OCI-LY7 (cell line): ENCODE results near the gene SFI1. TPM values are rescaled to one million over a fixed set of nuclear protein-coding genes. Genes with fewer than 3 reads are reported as not detected.
A peak's percentile ranks its signal among the peaks of the same experiment; 100 is the strongest.

ENCODE experiments used
- BruUV-seq: library from RNA; stranded (reverse); fragments of 400-500 nt; replicated peaks from 2 replicates; lab custom pipeline; 2021; lab: Mats Ljungman, UMichigan
- CTCF ChIA-PET: fragments of 300-600 bp; sonication (Branson Sonifier 250); formaldehyde crosslinking; loops from one replicate; lab custom pipeline; 2022; ENCODE audit warnings: antibody characterized with exemption; ENCODE audit not compliant: unreplicated experiment; lab: Charles Lee
- POLR2A ChIA-PET: fragments of 300-600 bp; sonication (Branson Sonifier 250); formaldehyde crosslinking; loops from one replicate; lab custom pipeline; 2022; ENCODE audit warnings: antibody characterized with exemption; lab: Charles Lee
- DNase-seq: peaks from one replicate; pipeline ENCODE4 v3.0.0-alpha.2; 2015; ENCODE audit warnings: low spot score
- H2AFZ ChIP-seq: fragments of 200-600 bp; sonication (generic), shearing (Covaris generic); 2 replicates; pipeline ENCODE4 v1.6.1; 2014; ENCODE audit warnings: mild to moderate bottlenecking, antibody characterized with exemption, low read length, moderate library complexity
- H3K27ac ChIP-seq: fragments of 200-600 bp; sonication (generic); 2 replicates; pipeline ENCODE4 v1.5.1; 2014; ENCODE audit warnings: mixed run types, low read depth, mild to moderate bottlenecking, moderate library complexity, low read length, inconsistent platforms; ENCODE audit not compliant: poor library complexity, severe bottlenecking
- H3K36me3 ChIP-seq: fragments of 200-600 bp; sonication (generic); 2 replicates; pipeline ENCODE4 v1.6.1; 2014; ENCODE audit warnings: mild to moderate bottlenecking, antibody characterized with exemption, low read length, moderate library complexity, mixed read lengths; ENCODE audit not compliant: insufficient read depth
- H3K4me1 ChIP-seq: fragments of 200-600 bp; sonication (generic); 2 replicates; pipeline ENCODE4 v1.5.1; 2014; ENCODE audit warnings: mild to moderate bottlenecking, low read length; ENCODE audit not compliant: insufficient read depth, poor library complexity, severe bottlenecking
- H3K4me2 ChIP-seq: fragments of 200-600 bp; sonication (generic); 2 replicates; pipeline ENCODE4 v1.6.1; 2014; ENCODE audit warnings: mild to moderate bottlenecking, low read length
- H3K4me3 ChIP-seq: fragments of 200-600 bp; sonication (generic); 2 replicates; pipeline ENCODE4 v1.5.1; 2014; ENCODE audit warnings: mild to moderate bottlenecking, low read depth, low read length; ENCODE audit not compliant: poor library complexity, severe bottlenecking
- H3K79me2 ChIP-seq: fragments of 200-600 bp; sonication (generic); 2 replicates; pipeline ENCODE4 v1.6.1; 2016; ENCODE audit warnings: low read depth, mild to moderate bottlenecking, low read length, moderate library complexity, mixed read lengths; ENCODE audit not compliant: insufficient read depth
- H3K9me2 ChIP-seq: fragments of 200-600 bp; sonication (generic); 2 replicates; pipeline ENCODE4 v1.6.1; 2016; ENCODE audit warnings: mild to moderate bottlenecking, low read length, mixed read lengths; ENCODE audit not compliant: insufficient read depth
- H3K9me3 ChIP-seq: fragments of 200-600 bp; sonication (generic); 2 replicates; pipeline ENCODE4 v1.6.1; 2014; ENCODE audit warnings: mild to moderate bottlenecking, mixed run types, low read length, mixed read lengths
- H4K20me1 ChIP-seq: fragments of 200-600 bp; sonication (generic); 2 replicates; pipeline ENCODE4 v1.6.1; 2014; ENCODE audit warnings: mild to moderate bottlenecking, antibody characterized with exemption, low read length, moderate library complexity, mixed read lengths; ENCODE audit not compliant: insufficient read depth
- CTCF ChIP-seq: fragments of 200-600 bp; sonication (generic); conservative IDR thresholded peaks from 2 replicates; pipeline ENCODE4 v1.5.1; 2014; ENCODE audit warnings: mild to moderate bottlenecking, antibody characterized with exemption, low read length, moderate library complexity, mixed read lengths
- EZH2phosphoT487 ChIP-seq: fragments of 200-600 bp; sonication (generic); IDR thresholded peaks from 2 replicates; pipeline ENCODE4 v1.6.1; 2018; ENCODE audit warnings: low read depth, borderline replicate concordance, mild to moderate bottlenecking, mixed run types, antibody characterized with exemption, low read length, moderate library complexity, mixed read lengths
- intact Hi-C: fragments of 100-400 bp; cut with micrococcal nuclease; formaldehyde crosslinking; loops from one replicate; pipeline ENCODE4 v1.10.0; 2022; ENCODE audit not compliant: unreplicated experiment
- microRNA-seq: library from miRNA; unstranded; fragments of <30 nt; microRNA quantifications from one replicate; pipeline ENCODE4 v1.2.0, GENCODE V29; 2022; ENCODE audit warnings: borderline replicate concordance
- small RNA-seq: library from RNA; depleted of rRNA; stranded (forward); fragments of <200 nt; gene quantifications from one replicate; pipeline ENCODE3, GENCODE V24; 2014
- total RNA-seq, 2 experiments: library from RNA; depleted of rRNA in 1 of 2; stranded (reverse); fragments of >200 nt in 1 of 2; shearing (Covaris generic) in 1 of 2; gene quantifications; 2 replicates each; pipeline ENCODE4 v1.2.3, GENCODE V29; 2014 to 2022

Gene SFI1
- total RNA-seq, 2 experiments from 2014 or later, result 72.6 to 132 TPM

- no TSS peak for BruUV-seq
- DNase-seq, result peak; percentile 98
- Histone ChIP-seq H3K36me3 (no peaks in the 10 kb centered on the region), H3K79me2 (peaks cover 40% of the 10 kb centered on the region), H3K9me3 (no peaks in the 10 kb centered on the region), H3K4me3 (peak within 1 kb of the TSS; percentile 95), H3K4me2 (peak within 1 kb of the TSS; percentile 97), H3K27ac (peak within 1 kb of the TSS; percentile 8), H4K20me1 (no peaks in the 10 kb centered on the region), H3K4me1 (peaks cover 18% of the 10 kb centered on the region), H2AFZ (peak within 1 kb of the TSS; percentile 97), H3K9me2 (no peaks in the 10 kb centered on the region)
- CTCF ChIA-PET, result interaction anchor here (1.0 to 1.6 kb wide), 2 partner anchors 15 to 308 kb away, joined by 3 to 4 read pairs; no protein-coding TSS in a partner anchor
- POLR2A ChIA-PET, result interaction anchor here (0.6 to 1.7 kb wide), 10 partner anchors 8 to 812 kb away, joined by 3 to 7 read pairs (median 3); partner anchors contain the start of genes DEPDC5 and PRR14L
- TF ChIP-seq EZH2phosphoT487 (no peak), CTCF (no peak)
- intact Hi-C loops, result loop anchor here (1.0 to 10.0 kb wide), 4 partner anchors 32 to 308 kb away; no protein-coding TSS in a partner anchor
Measured at GRCh38 chr22:31661851-31662667, 165.7 kb downstream of the SFI1 start, which contains the start of gene PISD. TSS of gene PISD (minus strand) at chr22:31662215. CDS start at chr22:31662208, 7 bp downstream.

- H3K36me3 ChIP-seq, result no peaks in the 10 kb centered on the region
- H3K79me2 ChIP-seq, result peaks cover 40% of the 10 kb centered on the region
- H3K9me2 ChIP-seq, result no peaks in the 10 kb centered on the region
- ChIA-PET POLR2A (interaction anchor here (0.8 to 1.7 kb wide), 7 partner anchors 9 to 305 kb away, joined by 3 to 7 read pairs (median 3); partner anchors contain the start of genes DEPDC5 and PRR14L), CTCF (interaction anchor here (1.0 kb wide), 1 partner anchor 308 kb away, joined by 4 read pairs; no protein-coding TSS in a partner anchor)
- H3K4me3 ChIP-seq, result peak overlapping the region; percentile 95
- H2AFZ ChIP-seq, result peak overlapping the region; percentile 97
- DNase-seq, result no peak
- H3K4me1 ChIP-seq, result peaks cover 18% of the 10 kb centered on the region
- no peak for TF ChIP-seq CTCF
- no peak for TF ChIP-seq EZH2phosphoT487
- peak overlapping the region; percentile 8 for H3K27ac ChIP-seq
- no peaks in the 10 kb centered on the region for H3K9me3 ChIP-seq
- peak overlapping the region; percentile 83 for H3K4me2 ChIP-seq
- intact Hi-C loops, result loop anchor here (1.0 to 10.0 kb wide), 4 partner anchors 32 to 308 kb away; no protein-coding TSS in a partner anchor
- no TSS peak for BruUV-seq
- no peaks in the 10 kb centered on the region for H4K20me1 ChIP-seq
Measured at GRCh38 chr22:31662668-31663037, 166.3 kb downstream of the SFI1 start.

Small RNA genes within 50 kb of the gene (microRNA-seq; reads per million reads assigned to microRNA genes)
- not detected for gene MIR7109

Small RNA genes within 50 kb of the gene (small RNA-seq; reads per million reads assigned to genes)
- gene AL096701.2 (not detected), gene RNU6-28P (not detected)

Other genes starting within 250 kb of the SFI1 start
- gene PIK3IP1, start 204.0 kb upstream of the SFI1 start, total RNA-seq (2014; rRNA removed; shearing (Covaris generic)), result 15.9 and 20.4 TPM in 2 replicates
- gene PIK3IP1, start 204.0 kb upstream of the SFI1 start, total RNA-seq (2022), result 17.0 and 17.1 TPM in 2 replicates
- 47.7 and 53.4 TPM in 2 replicates for gene PATZ1, start 150.2 kb upstream of the SFI1 start, total RNA-seq (2014; rRNA removed; shearing (Covaris generic))
- gene PATZ1, start 150.2 kb upstream of the SFI1 start, total RNA-seq (2022), result 44.3 and 49.2 TPM in 2 replicates
- 59.4 and 62.4 TPM in 2 replicates for gene DRG1, start 96.9 kb upstream of the SFI1 start, total RNA-seq (2014; rRNA removed; shearing (Covaris generic))
- 87.0 and 89.4 TPM in 2 replicates for gene DRG1, start 96.9 kb upstream of the SFI1 start, total RNA-seq (2022)
- 12.5 and 18.1 TPM in 2 replicates for gene EIF4ENIF1, start 6.7 kb upstream of the SFI1 start, total RNA-seq (2014; rRNA removed; shearing (Covaris generic))
- 40.3 and 46.0 TPM in 2 replicates for gene EIF4ENIF1, start 6.7 kb upstream of the SFI1 start, total RNA-seq (2022)
- gene PISD, start 165.7 kb downstream of the SFI1 start, total RNA-seq (2014; rRNA removed; shearing (Covaris generic)), result 21.5 and 25.7 TPM in 2 replicates
- gene PISD, start 165.7 kb downstream of the SFI1 start, total RNA-seq (2022), result 39.4 and 51.9 TPM in 2 replicates